HK-2 (cell line): ENCODE results near the gene VAV3.

Experiments used
- DNase-seq: peaks from one replicate; pipeline ENCODE4 v3.0.0-alpha.2; 2018; ENCODE audit not compliant: unreplicated experiment

VAV3 gene

DNA sequence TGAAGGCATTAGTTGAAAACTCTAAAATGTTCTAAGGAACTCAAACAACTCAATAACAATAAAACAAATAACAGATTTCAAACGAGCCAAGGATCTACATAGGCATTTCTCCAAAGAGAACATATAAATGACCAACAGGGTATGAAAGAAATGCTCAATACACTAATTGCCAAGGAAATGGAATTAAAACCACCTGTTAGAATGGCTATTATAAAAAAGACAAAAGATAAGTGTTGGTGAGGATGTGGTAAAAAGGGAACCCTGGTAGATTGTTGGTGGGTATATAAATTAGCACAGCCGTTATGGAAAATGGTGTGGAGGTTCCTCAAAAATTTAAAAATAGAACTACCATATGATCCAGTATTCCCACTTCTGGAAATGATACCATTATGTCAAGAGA, 9.1 kb upstream of the VAV3 start:
- DNase-seq: no peak

DNA sequence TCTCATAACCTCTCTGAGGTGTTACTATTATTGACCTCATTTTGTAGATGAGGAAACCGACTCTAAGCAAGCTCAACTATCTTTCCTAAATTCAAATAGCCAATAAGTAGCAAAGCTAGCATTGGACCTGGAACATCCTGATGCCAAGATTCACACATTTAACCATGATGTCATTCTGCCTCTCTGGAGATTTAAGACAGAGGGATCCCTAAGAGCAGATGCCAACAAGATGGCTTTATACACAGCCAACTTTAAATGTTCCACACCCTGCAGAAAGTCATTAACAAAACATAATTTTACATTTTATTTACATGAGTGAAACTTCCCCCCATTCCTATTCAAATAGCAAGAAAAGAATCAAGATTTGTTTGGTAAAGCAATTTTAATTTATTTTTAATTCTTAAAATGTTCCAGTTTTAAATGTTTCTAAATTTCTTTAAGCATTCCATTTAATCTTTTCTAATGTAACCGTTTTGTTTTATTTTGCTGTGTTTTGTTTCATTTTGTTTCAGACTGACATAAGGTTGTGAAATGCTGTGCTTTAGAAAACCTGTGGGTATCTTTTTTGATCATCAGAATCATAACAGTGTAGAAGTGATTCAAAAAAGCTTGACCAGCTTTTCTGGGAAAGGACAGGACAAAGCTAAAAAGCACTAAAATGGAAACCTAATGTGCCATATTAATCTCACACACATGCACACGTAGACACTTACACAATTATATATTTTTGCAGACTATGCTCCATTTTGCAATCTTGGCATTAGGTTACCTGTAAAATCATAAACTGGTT, 7.6 kb upstream of the VAV3 start:
- no peak for DNase-seq

DNA sequence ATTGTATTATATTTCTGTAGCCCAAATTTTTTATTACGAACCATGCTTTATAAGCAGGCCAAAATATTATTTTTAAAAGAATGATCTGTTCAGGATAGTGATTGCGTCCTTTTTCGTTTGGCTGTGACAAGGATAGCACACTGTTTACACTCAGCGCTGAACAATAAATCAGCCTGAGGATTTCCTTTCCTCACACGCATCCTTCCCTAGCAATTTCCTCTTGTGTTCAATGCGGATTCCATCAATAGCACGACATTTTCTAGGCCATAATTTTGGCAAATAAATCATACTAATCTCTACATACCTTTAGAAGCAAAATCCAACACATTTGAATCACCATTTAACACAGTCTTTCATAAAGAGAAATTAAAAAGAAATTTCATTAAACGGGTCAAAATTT, 1.6 kb upstream of the VAV3 start:
- DNase-seq: no peak

DNA sequence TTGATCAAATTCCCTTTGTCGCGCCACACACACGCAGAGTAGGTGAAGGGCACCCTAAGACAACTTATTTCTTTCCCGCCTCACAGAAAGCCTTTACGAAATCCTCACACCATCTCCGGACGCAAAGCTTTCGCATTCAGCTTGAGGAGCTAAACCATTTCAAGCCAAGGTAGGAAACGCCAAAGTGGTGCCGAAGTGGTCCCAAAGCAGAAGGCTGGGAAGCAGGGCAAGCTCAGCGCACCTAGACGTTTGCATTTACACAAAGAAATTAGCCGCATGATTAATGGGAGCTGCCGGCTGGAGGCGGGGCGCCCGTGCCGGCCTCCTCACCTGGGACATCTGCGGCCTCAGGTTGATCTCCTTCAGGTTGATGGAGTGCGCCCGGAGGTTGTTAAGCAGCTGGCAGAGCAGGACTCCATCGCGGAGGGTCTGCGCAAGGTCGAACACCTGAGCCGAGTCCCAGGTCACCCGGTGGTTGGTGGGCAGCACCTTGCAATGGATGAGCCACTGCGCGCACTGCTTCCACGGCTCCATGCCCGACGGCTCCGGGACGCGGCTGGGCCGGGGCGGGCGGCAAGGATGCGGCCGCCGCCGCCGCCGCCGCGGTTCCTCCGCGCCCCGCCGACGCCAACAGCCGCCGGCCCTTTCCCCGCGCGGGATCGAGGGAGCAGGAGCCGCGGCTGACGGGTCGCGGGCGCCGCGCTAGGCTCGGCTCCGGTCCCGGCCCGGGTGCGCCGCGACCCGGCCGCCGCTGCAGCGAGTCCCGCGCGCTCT, 457 bp downstream of the VAV3 start:
- DNase-seq: peak; percentile 7

DNA sequence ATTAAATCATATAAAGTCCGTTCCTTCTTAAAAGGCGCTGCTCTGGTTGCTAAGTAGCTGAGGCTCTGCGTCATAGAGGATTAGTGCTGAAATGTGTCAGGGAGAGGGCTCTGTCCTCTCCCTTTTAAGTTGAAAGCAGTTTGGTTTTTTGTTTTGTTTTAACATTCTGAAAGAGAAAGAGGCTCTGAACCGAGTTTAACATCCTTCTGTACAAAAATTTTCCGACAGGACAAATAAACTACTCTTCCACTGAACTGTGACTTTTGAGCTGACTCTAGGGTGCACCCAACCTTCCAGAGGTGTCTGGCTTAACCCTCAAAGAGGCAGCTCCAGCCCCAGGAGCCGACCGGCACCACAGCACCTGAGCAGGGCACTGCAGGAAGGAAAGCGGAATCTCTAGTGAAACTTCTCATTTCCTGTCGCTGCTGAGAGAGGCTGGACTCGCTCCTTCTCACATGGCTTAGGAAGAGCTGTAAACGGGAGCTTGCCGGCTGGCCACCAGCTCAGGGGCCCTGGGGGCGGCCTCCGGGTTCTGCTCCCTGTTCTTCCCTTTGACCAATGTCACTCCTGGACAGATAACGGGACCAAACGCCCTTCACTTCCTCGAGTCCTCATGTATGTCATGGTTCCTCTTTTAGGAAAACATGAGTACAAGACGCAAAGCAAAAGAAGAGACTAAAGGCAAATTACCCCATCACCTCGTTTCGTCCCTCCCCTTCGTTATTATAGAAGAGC, 1.2 kb downstream of the VAV3 start:
- DNase-seq: no peak

- no peak for DNase-seq
Measured at GRCh38 chr1:107963008-107963407, 2.0 kb downstream of the VAV3 start.

DNA sequence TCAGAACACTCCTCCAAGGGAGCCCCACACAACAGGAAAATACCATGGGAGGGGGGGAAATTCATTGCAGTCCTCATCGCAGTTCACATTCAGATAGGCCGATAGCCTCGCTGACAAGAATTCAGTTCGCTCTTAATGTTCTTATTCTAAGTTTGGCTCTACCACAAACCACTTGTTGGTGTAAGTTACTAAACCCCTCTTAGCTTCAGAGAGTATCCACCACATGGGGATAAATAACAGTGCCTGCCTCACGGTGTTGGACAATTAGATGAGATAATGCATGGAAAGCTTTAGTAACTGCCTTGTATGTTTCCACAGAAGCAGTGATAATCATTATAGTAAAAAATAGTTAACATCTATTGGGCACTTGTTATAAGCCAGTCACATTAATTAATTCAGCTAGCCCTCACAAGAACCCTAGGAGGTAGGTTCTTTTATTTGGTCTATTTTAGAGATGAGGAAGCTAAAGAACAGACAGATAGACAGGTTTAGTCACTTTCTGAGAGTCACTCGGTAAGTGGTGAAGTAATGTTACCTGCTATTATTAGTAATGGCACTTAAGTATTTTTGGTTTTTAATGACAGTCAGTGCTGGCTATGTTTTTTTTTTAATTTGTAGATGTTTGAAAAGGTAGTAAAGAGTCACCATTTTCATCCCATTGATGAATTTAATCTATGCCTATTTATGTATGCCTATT, 10.1 kb downstream of the VAV3 start:
- DNase-seq: no peak

DNA sequence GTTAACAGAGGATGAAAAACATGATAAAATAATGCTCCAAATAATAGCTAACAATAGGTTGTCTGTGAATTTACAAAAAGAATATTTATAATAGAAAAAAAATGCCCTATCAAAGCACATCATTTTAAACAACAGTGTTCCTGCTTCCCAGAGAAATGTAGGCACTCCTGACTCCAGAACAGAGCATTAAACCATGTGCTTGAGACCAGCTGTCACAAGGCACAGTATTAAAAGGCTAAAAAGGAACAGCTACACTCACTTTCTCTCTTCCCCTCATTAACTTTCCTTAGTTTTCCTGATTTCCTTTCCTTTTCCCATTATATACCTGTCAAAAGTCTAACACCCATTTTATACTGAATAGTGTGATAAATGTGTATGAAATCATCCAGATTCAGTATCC, 10.9 kb downstream of the VAV3 start:
- no peak for DNase-seq

DNA sequence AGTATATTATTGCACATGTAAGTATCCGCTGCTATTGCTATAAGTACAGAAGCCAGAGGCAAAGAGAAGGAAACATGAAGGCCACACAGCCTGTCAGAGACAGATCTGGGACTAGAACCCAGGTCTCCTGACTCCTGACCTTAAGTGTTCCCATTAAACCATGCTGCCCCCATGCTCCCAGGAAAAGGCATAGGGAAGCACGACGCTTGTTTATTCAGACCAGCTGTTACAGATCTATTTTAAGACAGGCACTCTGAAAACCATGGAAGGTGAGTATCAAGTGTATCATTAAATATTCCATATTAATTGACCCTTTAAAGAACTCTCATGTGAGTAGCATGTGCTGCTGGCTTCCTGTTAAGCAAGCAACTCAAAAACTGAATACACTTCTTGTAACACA, 11.4 kb downstream of the VAV3 start:
- DNase-seq: no peak

DNA sequence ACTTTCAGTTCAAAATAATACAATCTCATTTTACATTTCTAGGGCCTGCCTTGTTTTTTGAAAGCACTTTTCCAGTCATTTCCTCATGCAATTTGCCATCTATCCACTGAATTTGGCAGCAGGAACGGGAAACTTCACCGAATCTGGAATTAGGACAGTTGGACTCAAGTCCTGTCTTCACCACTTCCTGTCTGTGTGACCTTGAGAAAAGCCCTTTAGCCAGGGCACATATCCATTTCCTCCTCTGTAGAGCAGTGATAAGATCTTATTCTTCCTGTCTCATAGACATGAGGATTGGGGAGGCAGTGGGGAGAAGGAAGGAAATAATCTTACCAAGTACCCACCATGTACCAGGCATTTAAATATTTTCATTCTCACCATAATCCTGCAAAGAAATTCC, 12.0 kb downstream of the VAV3 start:
- DNase-seq: no peak

DNA sequence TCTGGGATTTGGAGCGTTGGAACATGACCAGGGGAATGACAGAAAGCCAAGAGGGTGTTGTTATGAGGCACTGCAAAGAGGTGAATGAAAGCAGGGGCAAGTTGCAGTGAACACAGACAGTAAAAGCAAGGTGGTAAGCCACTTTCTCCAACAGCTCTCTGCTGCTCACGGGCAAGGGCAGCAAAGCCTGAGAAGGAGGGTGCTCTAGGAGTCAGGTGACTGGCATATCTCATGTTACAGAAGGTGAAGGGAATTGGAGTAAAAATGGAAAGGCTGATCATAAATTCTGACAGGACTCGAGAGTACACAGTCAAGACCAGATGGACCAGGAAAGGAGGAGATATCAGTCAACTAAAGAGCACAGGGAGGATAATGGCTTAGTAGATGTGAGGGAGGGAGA, 14.5 kb downstream of the VAV3 start:
- no peak for DNase-seq

DNA sequence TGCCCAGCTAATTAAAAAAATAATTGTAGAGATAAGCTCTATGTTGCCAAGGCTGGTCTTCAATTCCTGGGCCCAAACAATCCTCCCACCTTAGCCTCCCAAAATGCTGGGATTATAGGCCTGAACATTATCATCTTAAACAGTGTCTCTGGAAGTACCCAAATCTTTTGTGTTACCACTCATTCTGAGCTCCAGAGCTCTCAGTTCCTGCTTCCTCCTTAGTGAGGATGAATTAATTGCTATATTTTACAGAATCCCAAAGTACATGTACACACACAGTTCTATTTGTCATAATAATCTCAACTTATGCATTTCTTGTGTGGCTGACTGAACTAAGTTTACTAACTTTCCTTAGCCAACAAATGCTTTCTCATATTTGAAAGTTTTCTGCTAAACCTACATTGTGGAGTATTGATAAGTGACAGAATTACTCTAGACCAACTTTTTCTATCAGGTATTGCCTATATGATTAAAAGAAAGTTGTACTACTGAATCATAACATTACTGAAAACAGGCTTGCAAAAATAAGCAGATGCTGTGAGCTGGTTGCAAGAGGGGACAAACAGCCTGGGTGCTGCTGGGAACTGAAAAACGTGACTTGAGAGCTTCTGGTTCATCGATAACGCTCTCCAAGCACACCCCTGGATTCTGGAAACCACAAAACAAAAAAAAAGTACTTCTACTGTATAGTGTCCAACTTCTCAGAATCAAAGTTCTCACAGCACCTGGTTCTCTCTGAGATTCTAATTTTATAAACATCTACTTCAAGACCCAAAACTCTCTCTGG, 15.3 kb downstream of the VAV3 start:
- DNase-seq: no peak

DNA sequence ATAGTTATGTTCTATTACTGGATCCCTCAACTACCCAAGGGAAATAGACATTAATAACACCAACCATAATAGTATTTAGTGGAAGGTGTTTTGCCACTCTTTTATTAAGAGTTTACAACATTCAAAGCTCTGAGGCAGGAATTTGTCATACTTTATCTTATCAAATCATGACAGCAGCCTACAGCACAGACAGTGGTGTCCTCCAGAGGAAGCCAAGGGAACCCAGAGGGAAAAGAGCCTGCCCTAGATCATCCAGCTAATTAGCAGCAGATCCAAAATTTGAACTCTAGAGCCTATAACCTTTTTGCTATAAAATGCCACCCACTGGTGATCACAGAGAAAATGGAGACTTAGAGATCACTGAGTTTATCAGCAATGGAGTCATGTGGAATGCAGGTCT, 18.2 kb downstream of the VAV3 start:
- no peak for DNase-seq

GRCh38 chr1:107943694-107944093, 21.3 kb downstream of the VAV3 start:
- no peak for DNase-seq

DNA sequence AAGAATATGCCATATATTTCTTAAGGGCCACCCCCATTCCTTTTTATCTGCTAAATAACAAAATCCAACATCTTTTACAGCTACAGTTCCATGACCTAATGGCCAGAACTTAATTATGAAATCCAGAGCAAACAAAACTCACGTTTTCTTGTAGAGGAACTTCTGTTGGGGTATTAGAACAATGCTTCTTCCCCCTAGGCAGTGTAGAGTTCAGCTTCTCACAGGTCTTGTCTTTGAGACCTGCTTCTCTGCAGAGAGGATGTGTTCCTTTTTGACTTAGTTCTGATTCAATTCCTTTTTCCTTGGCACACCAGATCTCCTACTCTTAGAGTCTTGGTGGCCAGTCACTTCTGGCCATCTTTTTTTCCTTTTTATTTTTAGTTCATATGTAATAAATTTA, 22.2 kb downstream of the VAV3 start:
- no peak for DNase-seq

- DNase-seq: no peak
Measured at GRCh38 chr1:107941531-107941930, 23.4 kb downstream of the VAV3 start.

DNA sequence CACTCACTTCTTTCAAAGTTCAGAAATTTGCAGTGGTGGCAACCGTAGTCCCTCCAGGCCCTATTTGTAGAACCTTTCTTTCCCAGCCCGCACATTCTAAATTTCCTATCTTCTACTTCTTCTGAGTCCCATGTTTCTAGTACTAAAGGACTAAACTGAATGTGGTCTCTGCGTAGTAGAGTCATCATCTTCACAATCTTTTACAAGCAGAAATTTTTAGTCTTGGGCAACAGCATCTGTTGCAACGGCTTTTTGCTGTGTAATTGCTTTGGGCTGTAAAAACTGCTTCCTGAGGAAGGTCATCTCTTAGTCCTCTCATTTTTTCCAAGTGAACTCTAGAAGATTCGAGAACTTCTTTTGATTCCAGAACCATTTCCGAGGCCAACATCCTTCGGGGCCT, 23.9 kb downstream of the VAV3 start:
- no peak for DNase-seq

- no peak for DNase-seq
Measured at GRCh38 chr1:107940701-107941100, 24.3 kb downstream of the VAV3 start.

DNA sequence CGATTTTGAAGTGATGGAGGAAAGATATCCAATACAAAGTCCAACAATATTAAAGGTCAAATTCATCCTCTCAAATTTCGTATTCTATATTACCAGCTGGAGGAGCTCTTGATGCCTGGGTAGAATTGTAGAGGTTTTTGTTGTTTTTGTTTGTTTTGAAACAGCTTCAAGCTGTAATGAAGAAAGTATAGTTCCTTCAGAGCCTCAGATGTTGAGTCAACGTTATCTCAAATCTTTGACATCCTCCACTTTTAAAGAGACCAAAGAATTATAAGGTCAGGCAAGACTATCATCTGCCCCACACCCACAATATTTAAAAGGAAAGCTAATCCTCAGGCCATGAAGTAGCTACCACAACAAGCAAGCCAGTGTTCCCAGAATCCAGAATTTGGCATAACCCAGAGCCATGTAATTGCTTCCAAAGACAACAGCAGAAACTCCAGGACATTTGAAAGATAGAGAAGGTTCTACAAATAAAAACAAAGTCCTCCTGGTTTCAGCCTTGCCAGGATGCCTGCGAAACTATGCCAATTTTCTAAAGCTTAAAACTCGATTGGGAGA, 24.9 kb downstream of the VAV3 start:
- no peak for DNase-seq

DNA sequence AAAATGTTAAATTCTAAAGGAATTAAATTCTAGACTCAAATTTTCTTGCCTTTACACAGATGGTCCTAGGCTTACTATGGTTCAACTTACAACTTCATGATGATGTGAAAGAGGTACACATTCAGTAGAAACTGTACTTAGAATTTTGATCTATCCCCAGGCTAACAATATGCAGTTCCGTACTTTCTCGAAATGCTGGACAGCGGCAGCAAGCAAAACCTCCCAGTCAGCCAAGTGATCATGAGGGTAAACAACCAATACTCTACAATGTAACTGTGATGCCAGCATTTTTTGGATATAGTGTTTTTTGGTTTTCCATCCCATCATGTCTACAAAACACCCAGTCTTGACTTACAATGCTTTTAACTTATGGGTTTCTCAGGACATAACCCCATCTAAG, 25.7 kb downstream of the VAV3 start:
- no peak for DNase-seq
